H9 (cell line): ENCODE measurements around the gene MIPEP. TPM values are rescaled to one million over a fixed set of nuclear protein-coding genes. Genes with fewer than 3 reads are reported as not detected.

Experiments
- DNase-seq: peaks from one replicate; pipeline ENCODE4 v3.0.0-alpha.2; 2017
- H2AFZ ChIP-seq: one replicate; pipeline ENCODE4 v1.6.1; 2013; ENCODE audit warnings: mild to moderate bottlenecking, low read length, control low read depth, moderate library complexity
- H2AK5ac ChIP-seq: 2 replicates; pipeline ENCODE4 v1.6.1; 2013; ENCODE audit warnings: low read length, control low read depth, mixed read lengths; ENCODE audit not compliant: insufficient read length
- H2BK120ac ChIP-seq: one replicate; pipeline ENCODE4 v1.6.1; 2013; ENCODE audit warnings: low read depth, mild to moderate bottlenecking, low read length, control low read depth, inconsistent platforms; ENCODE audit not compliant: poor library complexity, severe bottlenecking
- H2BK12ac ChIP-seq: 2 replicates; pipeline ENCODE4 v1.6.1; 2013; ENCODE audit warnings: low read length, control low read depth, mixed read lengths, low read depth; ENCODE audit not compliant: insufficient read length
- H2BK15ac ChIP-seq: 2 replicates; pipeline ENCODE4 v1.6.1; 2013; ENCODE audit warnings: low read depth, low read length, control low read depth
- H2BK20ac ChIP-seq: one replicate; pipeline ENCODE4 v1.6.1; 2013; ENCODE audit warnings: low read depth, mild to moderate bottlenecking, low read length, control low read depth, inconsistent platforms; ENCODE audit not compliant: poor library complexity, severe bottlenecking
- H2BK5ac ChIP-seq: 2 replicates; pipeline ENCODE4 v1.6.1; 2013; ENCODE audit warnings: low read length, control low read depth, mixed read lengths; ENCODE audit not compliant: insufficient read length
- H3K14ac ChIP-seq: 2 replicates; pipeline ENCODE4 v1.6.1; 2013; ENCODE audit warnings: low read length, control low read depth; ENCODE audit not compliant: insufficient read depth
- H3K18ac ChIP-seq: 2 replicates; pipeline ENCODE4 v1.6.1; 2013; ENCODE audit warnings: low read depth, mild to moderate bottlenecking, mixed read lengths, low read length, control low read depth; ENCODE audit not compliant: insufficient read length
- H3K23ac ChIP-seq: 2 replicates; pipeline ENCODE4 v1.6.1; 2013; ENCODE audit warnings: low read length, control low read depth, mixed read lengths, low read depth; ENCODE audit not compliant: insufficient read length
- H3K23me2 ChIP-seq: 2 replicates; pipeline ENCODE4 v1.6.1; 2013; ENCODE audit warnings: low read depth, mild to moderate bottlenecking, mixed read lengths, low read length, control low read depth; ENCODE audit not compliant: insufficient read length, poor library complexity, severe bottlenecking
- H3K27ac ChIP-seq: 2 replicates; pipeline ENCODE4 v1.5.1; 2013; ENCODE audit warnings: low read length, control low read depth, mixed read lengths, low read depth; ENCODE audit not compliant: insufficient read length
- H3K27me3 ChIP-seq: 2 replicates; pipeline ENCODE4 v1.6.1; 2013; ENCODE audit warnings: low read length, control low read depth, inconsistent platforms; ENCODE audit not compliant: insufficient read depth
- H3K4ac ChIP-seq: 2 replicates; pipeline ENCODE4 v1.6.1; 2013; ENCODE audit warnings: low read depth, mild to moderate bottlenecking, control low read depth, inconsistent platforms, low read length, moderate library complexity
- H3K4me1 ChIP-seq: 2 replicates; pipeline ENCODE4 v1.6.1; 2013; ENCODE audit warnings: low read length, control low read depth, inconsistent platforms; ENCODE audit not compliant: insufficient read depth
- H3K4me2 ChIP-seq: 2 replicates; pipeline ENCODE4 v1.6.1; 2013; ENCODE audit warnings: low read length, control low read depth, mixed read lengths; ENCODE audit not compliant: insufficient read length, insufficient read depth
- H3K56ac ChIP-seq: 2 replicates; pipeline ENCODE4 v1.6.1; 2013; ENCODE audit warnings: low read depth, mild to moderate bottlenecking, mixed read lengths, low read length, control low read depth; ENCODE audit not compliant: insufficient read length
- H3K79me1 ChIP-seq: 2 replicates; pipeline ENCODE4 v1.6.1; 2013; ENCODE audit warnings: low read depth, mild to moderate bottlenecking, moderate library complexity, low read length, control low read depth, inconsistent platforms; ENCODE audit not compliant: insufficient read depth, poor library complexity, severe bottlenecking
- H3K79me2 ChIP-seq: 2 replicates; pipeline ENCODE4 v1.6.1; 2013; ENCODE audit warnings: low read length, control low read depth, inconsistent platforms; ENCODE audit not compliant: insufficient read depth
- H3K9ac ChIP-seq: 2 replicates; pipeline ENCODE4 v1.6.1; 2013; ENCODE audit warnings: low read length, control low read depth, mixed read lengths; ENCODE audit not compliant: insufficient read length; ENCODE audit errors: extremely low read depth
- H3K9me3 ChIP-seq: one replicate; pipeline ENCODE4 v1.6.1; 2013; ENCODE audit warnings: low read depth, low read length, inconsistent platforms; ENCODE audit not compliant: control insufficient read depth
- H3T11ph ChIP-seq: one replicate; pipeline ENCODE4 v1.6.1; 2013; ENCODE audit warnings: mild to moderate bottlenecking, low read length, control low read depth, inconsistent platforms
- H4K20me1 ChIP-seq: one replicate; pipeline ENCODE4 v1.6.1; 2013; ENCODE audit not compliant: control insufficient read depth, insufficient read length, insufficient read depth
- H4K5ac ChIP-seq: 2 replicates; pipeline ENCODE4 v1.6.1; 2013; ENCODE audit warnings: low read depth, mild to moderate bottlenecking, mixed read lengths, low read length, control low read depth; ENCODE audit not compliant: insufficient read length
- H4K8ac ChIP-seq: replicated peaks from 2 replicates; pipeline ENCODE4 v1.6.1; 2013; ENCODE audit warnings: low read length, control low read depth, mixed read lengths, low read depth; ENCODE audit not compliant: insufficient read length
- H4K91ac ChIP-seq: 2 replicates; pipeline ENCODE4 v1.6.1; 2013; ENCODE audit warnings: low read depth, mild to moderate bottlenecking, moderate library complexity, mixed read lengths, low read length, control low read depth; ENCODE audit not compliant: insufficient read length
- H3K27ac Mint-ChIP-seq, 3 experiments: 2 replicates in 2 of 3; 3 replicates in 1 of 3; pipeline ENCODE4 v1.8.0; 2020 to 2021; ENCODE audit warnings: mixed read lengths in 3 of 3, mild to moderate bottlenecking in 1 of 3, moderate library complexity in 1 of 3
- H3K27me3 Mint-ChIP-seq: 2 replicates; pipeline ENCODE4 v1.8.0; 2021; ENCODE audit warnings: low read depth, mild to moderate bottlenecking, moderate library complexity, mixed read lengths
- H3K36me3 Mint-ChIP-seq, 3 experiments: 2 replicates in 2 of 3; 3 replicates in 1 of 3; pipeline ENCODE4 v1.8.0; 2020 to 2021; ENCODE audit warnings: low read depth in 3 of 3, mixed read lengths in 3 of 3; ENCODE audit not compliant: insufficient read depth in 1 of 3
- H3K4me1 Mint-ChIP-seq, 2 experiments: 2 replicates each; pipeline ENCODE4 v1.8.0; 2020; ENCODE audit warnings: mixed read lengths in 2 of 2
- H3K4me3 Mint-ChIP-seq, 2 experiments: 2 replicates in 1 of 2; 3 replicates in 1 of 2; pipeline ENCODE4 v1.8.0; 2020 to 2021; ENCODE audit warnings: mild to moderate bottlenecking in 2 of 2, mixed read lengths in 2 of 2, moderate library complexity in 1 of 2
- H3K9me3 Mint-ChIP-seq, 2 experiments: 2 replicates in 1 of 2; 3 replicates in 1 of 2; pipeline ENCODE4 v1.8.0; 2020; ENCODE audit warnings: mild to moderate bottlenecking in 2 of 2, mixed read lengths in 2 of 2, moderate library complexity in 1 of 2
- CTCF ChIP-seq: fragments of 200-600 bp; sonication (generic); conservative IDR thresholded peaks from 3 replicates; pipeline ENCODE4 v1.8.0; 2021; ENCODE audit warnings: antibody characterized with exemption, mild to moderate bottlenecking
- WGBS: extraction: QIAGEN DNeasy Blood & Tissue Kit; methylation state at CpG from one replicate; pipeline ENCODE4 v1.1.7; 2013; ENCODE audit warnings: missing lambda C conversion rate, low lambda C conversion rate, mixed read lengths; ENCODE audit not compliant: insufficient read length; ENCODE audit errors: extremely low coverage; 5-methylcytosine and 5-hydroxymethylcytosine counted together
- total RNA-seq: library from RNA; stranded (reverse); gene quantifications from 2 replicates; pipeline ENCODE4 v1.2.1, GENCODE V29; 2021

The MIPEP gene
- total RNA-seq, 1 experiment from 2014 or later = 18.5 TPM

GRCh38 chr13:23806874-23807526 is 82.2 kb downstream of the MIPEP start:
- H3K23ac ChIP-seq = no peak overlapping the region
- H3K4ac ChIP-seq = no peak overlapping the region
- Mint-ChIP-seq H3K27ac (no peak overlapping the region; a peak in 2 of 7 replicates), H3K9me3 (no peaks in the 10 kb centered on the region), H3K36me3 (peaks cover 3 to 12% (median 5%) of the 10 kb centered on the region in 3 experiments; a peak in 6 of 7 replicates), H3K4me1 (peaks cover 14 to 23% of the 10 kb centered on the region in 2 experiments), H3K27me3 (no peaks in the 10 kb centered on the region), H3K4me3 (no peak overlapping the region)
- no peaks in the 10 kb centered on the region for H3K27me3 ChIP-seq
- no peak overlapping the region for H3K14ac ChIP-seq
- no peak overlapping the region for H4K8ac ChIP-seq
- WGBS = 100% methylated on average over 2 of the region's 4 CpGs
- no peak overlapping the region for H3K27ac ChIP-seq
- no peak overlapping the region for H2BK20ac ChIP-seq
- H2BK120ac ChIP-seq = no peak overlapping the region
- no peak overlapping the region for H4K5ac ChIP-seq
- H2AK5ac ChIP-seq = no peak overlapping the region
- no peaks in the 10 kb centered on the region for H3K79me2 ChIP-seq
- H3K4me2 ChIP-seq = no peak overlapping the region
- H4K91ac ChIP-seq = no peak overlapping the region
- H3K9me3 ChIP-seq = no peaks in the 10 kb centered on the region
- H2BK12ac ChIP-seq = no peak overlapping the region
- TF ChIP-seq CTCF = no peak
- H3K79me1 ChIP-seq = no peaks in the 10 kb centered on the region
- H2BK15ac ChIP-seq = no peak overlapping the region
- DNase-seq = no peak
- no peak overlapping the region for H3T11ph ChIP-seq
- H2BK5ac ChIP-seq = no peak overlapping the region
- no peaks in the 10 kb centered on the region for H4K20me1 ChIP-seq
- no peaks in the 10 kb centered on the region; the same call in 1 of the 2 replicates for H3K4me1 ChIP-seq
- H3K9ac ChIP-seq = no peak overlapping the region
- no peak overlapping the region for H2AFZ ChIP-seq
- H3K18ac ChIP-seq = no peak overlapping the region
- H3K56ac ChIP-seq = no peak overlapping the region
- H3K23me2 ChIP-seq = no peaks in the 10 kb centered on the region
